HCT116 (cell line): ENCODE measurements around the gene GRIK2. TPM values are rescaled to one million over a fixed set of nuclear protein-coding genes. Genes with fewer than 3 reads are reported as not detected.

ENCODE experiments used
- ATAC-seq: fragments of 200-7000 bp; cut with Tn5 transposase; 2 replicates; pipeline ENCODE4 v1.9.1; 2020; ENCODE audit warnings: mild to moderate bottlenecking, moderate library complexity
- BruUV-seq: library from RNA; stranded (reverse); fragments of 400-500 nt; replicated peaks from 2 replicates; lab custom pipeline; 2021; lab: Mats Ljungman, UMichigan
- CTCF ChIA-PET: fragments of 300-600 bp; sonication (Branson Sonifier 250); formaldehyde crosslinking; loops from one replicate; lab custom pipeline; 2021; ENCODE audit warnings: antibody characterized with exemption; lab: Charles Lee
- POLR2A ChIA-PET: fragments of 300-600, 350-600 bp; sonication (Branson Sonifier 250); formaldehyde crosslinking; loops from one replicate; lab custom pipeline; 2021; ENCODE audit warnings: antibody characterized with exemption; lab: Charles Lee
- RAD21 ChIA-PET, 2 experiments: fragments of 300-600 bp; sonication (Branson Sonifier 250); formaldehyde crosslinking; loops; one replicate each; lab custom pipeline; 2023; ENCODE audit warnings: low total read pairs in 2 of 2; ENCODE audit not compliant: uncharacterized antibody in 2 of 2, unreplicated experiment in 2 of 2, low non-redundant PET in 1 of 2; lab: Charles Lee
- DNase-seq: peaks from one replicate; pipeline ENCODE4 v3.0.0-alpha.2; 2010; ENCODE audit warnings: low read depth, low spot score
- H2AFZ ChIP-seq: fragments of 200-600 bp; shearing (Covaris generic), sonication (generic); 2 replicates; pipeline ENCODE4 v1.6.1; 2017; ENCODE audit warnings: low read depth, mixed run types, mixed read lengths, antibody characterized with exemption, low read length; ENCODE audit not compliant: poor library complexity, severe bottlenecking
- H3K27ac ChIP-seq: 2 replicates; pipeline ENCODE4 v1.5.1; 2012; ENCODE audit warnings: low read depth, low read length
- H3K27me3 ChIP-seq: fragments of 200-600 bp; sonication (generic); 2 replicates; pipeline ENCODE4 v1.6.1; 2016; ENCODE audit warnings: mixed run types, low read length, mixed read lengths; ENCODE audit not compliant: insufficient read depth
- H3K36me3 ChIP-seq, 2 experiments: fragments of 200-500 bp in 1 of 2; fragments of 200-600 bp in 1 of 2; sonication (Bioruptor generic) in 1 of 2; sonication (generic) in 1 of 2; 2 replicates each; pipeline versions ENCODE4 v1.5.1 to v1.6.1; 2014 to 2016; ENCODE audit warnings: low read length in 2 of 2, inconsistent platforms in 1 of 2, mixed read lengths in 1 of 2, mixed run types in 1 of 2; ENCODE audit not compliant: insufficient read depth in 2 of 2, control insufficient read depth in 1 of 2
- H3K4me1 ChIP-seq, 2 experiments: fragments of 200-600 bp in 1 of 2; sonication (generic) in 1 of 2; 2 replicates each; pipeline versions ENCODE4 v1.5.1 to v1.6.1; 2012 to 2017; ENCODE audit warnings: low read length in 2 of 2, inconsistent platforms in 1 of 2, mild to moderate bottlenecking in 1 of 2, mixed read lengths in 1 of 2, mixed run types in 1 of 2, moderate library complexity in 1 of 2; ENCODE audit not compliant: insufficient read depth in 2 of 2, control insufficient read depth in 1 of 2
- H3K4me2 ChIP-seq: fragments of 200-600 bp; sonication (generic); 2 replicates; pipeline ENCODE4 v1.6.1; 2017; ENCODE audit warnings: mixed run types, low read length, mixed read lengths
- H3K4me3 ChIP-seq, 2 experiments: fragments of 200-600 bp in 1 of 2; sonication (generic) in 1 of 2; replicated peaks in 1 of 2; 2 replicates each; pipeline ENCODE4 v1.5.1; 2011 to 2016; ENCODE audit warnings: low read length in 2 of 2, control low read depth in 1 of 2, low read depth in 1 of 2, mild to moderate bottlenecking in 1 of 2, mixed read lengths in 1 of 2, mixed run types in 1 of 2
- H3K79me2 ChIP-seq: fragments of 200-600 bp; sonication (generic); 2 replicates; pipeline ENCODE4 v1.6.1; 2017; ENCODE audit warnings: mild to moderate bottlenecking, mixed run types, low read length, moderate library complexity, mixed read lengths; ENCODE audit not compliant: insufficient read depth
- H3K9ac ChIP-seq: fragments of 200-600 bp; sonication (generic); 2 replicates; pipeline ENCODE4 v1.6.1; 2016; ENCODE audit warnings: low read length, mixed read lengths
- H3K9me2 ChIP-seq: fragments of 200-600 bp; sonication (generic), shearing (Covaris generic); 2 replicates; pipeline ENCODE4 v1.6.1; 2017; ENCODE audit warnings: mixed run types, mild to moderate bottlenecking, moderate library complexity; ENCODE audit not compliant: insufficient read depth
- H3K9me3 ChIP-seq, 2 experiments: fragments of 200-500 bp in 1 of 2; fragments of 200-600 bp in 1 of 2; sonication (Bioruptor generic) in 1 of 2; sonication (generic) in 1 of 2; 2 replicates each; pipeline ENCODE4 v1.6.1; 2014 to 2017; ENCODE audit warnings: low read length in 2 of 2, mixed read lengths in 2 of 2, inconsistent platforms in 1 of 2, low read depth in 1 of 2, mild to moderate bottlenecking in 1 of 2, mixed run types in 1 of 2, moderate library complexity in 1 of 2; ENCODE audit not compliant: control insufficient read depth in 1 of 2, insufficient read depth in 1 of 2
- H4K20me1 ChIP-seq: fragments of 200-600 bp; sonication (generic), shearing (Covaris generic); 2 replicates; pipeline ENCODE4 v1.6.1; 2017; ENCODE audit warnings: mixed run types, mild to moderate bottlenecking, moderate library complexity; ENCODE audit not compliant: insufficient read depth
- CBX3 ChIP-seq: IDR thresholded peaks from 2 replicates; pipeline ENCODE4 v1.6.1; 2012; ENCODE audit warnings: low read depth
- EGR1 ChIP-seq: IDR thresholded peaks from 2 replicates; pipeline ENCODE4 v1.6.1; 2012; ENCODE audit warnings: low read depth
- EZH2 ChIP-seq: fragments of 200-600 bp; sonication (generic); IDR thresholded peaks from 2 replicates; pipeline ENCODE4 v1.6.1; 2017; ENCODE audit warnings: antibody characterized with exemption, mixed run types
- EZH2phosphoT487 ChIP-seq: fragments of 200-600 bp; IDR thresholded peaks from 2 replicates; pipeline ENCODE4 v1.6.1; 2018; ENCODE audit warnings: antibody characterized with exemption, borderline replicate concordance
- FOSL1 ChIP-seq: IDR thresholded peaks from 2 replicates; pipeline ENCODE4 v1.6.1; 2012; ENCODE audit warnings: low read depth
- POLR2A ChIP-seq: IDR thresholded peaks from 2 replicates; pipeline ENCODE4 v1.7.0; 2011; ENCODE audit warnings: borderline replicate concordance; ENCODE audit not compliant: insufficient read depth, insufficient read length; ENCODE audit errors: extremely low read depth
- RAD21 ChIP-seq: IDR thresholded peaks from 2 replicates; pipeline ENCODE4 v1.6.1; 2012; ENCODE audit warnings: low read depth, mild to moderate bottlenecking
- REST ChIP-seq: IDR thresholded peaks from 2 replicates; pipeline ENCODE4 v1.6.1; 2012; ENCODE audit warnings: low read depth
- SIN3A ChIP-seq: IDR thresholded peaks from 2 replicates; pipeline ENCODE4 v1.6.1; 2012; ENCODE audit warnings: low read depth
- SP1 ChIP-seq: IDR thresholded peaks from 2 replicates; pipeline ENCODE4 v1.6.1; 2012; ENCODE audit warnings: low read depth
- TCF7L2 ChIP-seq: IDR thresholded peaks from 2 replicates; pipeline ENCODE4 v1.7.0; 2011; ENCODE audit warnings: borderline replicate concordance, inconsistent platforms; ENCODE audit not compliant: insufficient read depth, insufficient read length; ENCODE audit errors: extremely low read depth
- YY1 ChIP-seq: IDR thresholded peaks from 2 replicates; pipeline ENCODE4 v1.6.1; 2011; ENCODE audit warnings: low read length, low read depth, moderate library complexity, mild to moderate bottlenecking; ENCODE audit not compliant: insufficient replicate concordance; ENCODE audit errors: extremely low read depth
- ZBTB33 ChIP-seq: IDR thresholded peaks from 2 replicates; pipeline ENCODE4 v1.6.1; 2011; ENCODE audit warnings: mild to moderate bottlenecking, low read length, moderate library complexity; ENCODE audit not compliant: insufficient replicate concordance; ENCODE audit errors: extremely low read depth
- ZFX ChIP-seq: fragments of 450-650 bp; IDR thresholded peaks from 2 replicates; pipeline ENCODE4 v1.6.1; 2017
- intact Hi-C: fragments of 100-400 bp; cut with micrococcal nuclease; formaldehyde crosslinking; loops from 2 replicates; pipeline ENCODE4 v1.10.0; 2022
- total RNA-seq: library from RNA; stranded (reverse); gene quantifications from one replicate; pipeline ENCODE4 v1.2.1, GENCODE V29; 2021; ENCODE audit not compliant: unreplicated experiment
- TF ChIP-seq, protein P1 (sequence below): IDR thresholded peaks from 2 replicates; pipeline ENCODE4 v1.6.1; 2012

The GRIK2 gene
- total RNA-seq, 1 experiment from 2014 or later: 0.64 TPM

DNA sequence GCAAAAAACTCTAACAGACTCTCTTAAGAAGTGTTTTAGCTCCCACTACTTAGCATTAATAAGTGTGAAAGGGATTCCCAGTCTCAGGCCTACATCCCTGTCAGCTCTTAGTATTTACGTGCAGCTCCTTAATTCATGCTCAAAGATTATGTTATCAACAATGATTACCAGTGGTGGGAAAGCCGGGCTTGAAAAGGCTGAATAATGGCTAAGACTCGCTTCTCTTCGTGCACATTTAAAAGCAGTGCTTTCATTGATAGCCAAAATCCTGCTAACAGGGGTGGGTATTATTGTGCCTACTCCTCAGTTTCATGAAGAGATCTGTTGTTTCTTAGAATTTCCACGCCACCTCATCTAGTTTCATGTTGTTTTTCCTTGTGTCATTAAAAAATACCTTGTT is 518.8 kb downstream of the GRIK2 start (continued):
- TF ChIP-seq CBX3 (no peak), YY1 (no peak), ZBTB33 (no peak), EZH2phosphoT487 (no peak), SIN3A (no peak), POLR2A (no peak)
- TF ChIP-seq, protein P1, sequence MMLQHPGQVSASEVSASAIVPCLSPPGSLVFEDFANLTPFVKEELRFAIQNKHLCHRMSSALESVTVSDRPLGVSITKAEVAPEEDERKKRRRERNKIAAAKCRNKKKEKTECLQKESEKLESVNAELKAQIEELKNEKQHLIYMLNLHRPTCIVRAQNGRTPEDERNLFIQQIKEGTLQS: no peak

DNA sequence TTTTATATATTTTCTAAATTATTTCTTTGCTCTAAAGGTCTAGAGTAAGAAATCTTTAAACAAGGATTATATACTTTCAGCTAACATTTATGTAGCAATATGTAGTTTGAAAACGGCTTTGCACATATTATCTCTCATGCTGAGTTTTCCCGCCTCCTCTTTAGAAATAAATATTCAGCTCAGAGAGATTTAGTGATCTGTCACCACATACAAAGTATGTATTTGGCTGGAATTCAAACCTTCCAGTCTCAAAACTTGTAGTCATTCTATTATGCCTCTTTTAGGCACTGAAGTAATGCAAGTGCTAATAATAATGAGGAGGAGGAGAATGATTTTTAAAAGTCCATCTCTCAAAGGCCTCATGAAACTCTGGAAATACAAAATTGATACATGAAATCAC is 525.0 kb downstream of the GRIK2 start:
- intact Hi-C loops: no loop called here
- POLR2A ChIA-PET: no interaction called here

More for the DNA sequence above, 525.0 kb downstream of the GRIK2 start:
- no peaks in the 10 kb centered on the region for H3K4me1 ChIP-seq
- no peaks in the 10 kb centered on the region for H4K20me1 ChIP-seq
- H3K9me3 ChIP-seq: no peaks in the 10 kb centered on the region
- H3K79me2 ChIP-seq: no peaks in the 10 kb centered on the region
- BruUV-seq: no TSS peak
- no peak overlapping the region for H2AFZ ChIP-seq
- ChIA-PET CTCF (no interaction called here), RAD21 (no interaction called here)
- no peaks in the 10 kb centered on the region for H3K9me2 ChIP-seq
- H3K4me2 ChIP-seq: no peak overlapping the region
- no peak overlapping the region for H3K9ac ChIP-seq
- no peak overlapping the region for H3K4me3 ChIP-seq
- no peaks in the 10 kb centered on the region for H3K36me3 ChIP-seq
- no peak for DNase-seq
- TF ChIP-seq EZH2phosphoT487: no peak
- no peak for TF ChIP-seq SP1
- no peak for TF ChIP-seq RAD21
- no peak for TF ChIP-seq REST
- TF ChIP-seq POLR2A: no peak
- no peak for TF ChIP-seq ZFX
- no peak for TF ChIP-seq CBX3
- TF ChIP-seq TCF7L2: no peak
- TF ChIP-seq EZH2: no peak
- TF ChIP-seq EGR1: no peak
- TF ChIP-seq FOSL1: no peak
- no peak overlapping the region for H3K27ac ChIP-seq
- no peak for ATAC-seq
- H3K27me3 ChIP-seq: no peaks in the 10 kb centered on the region
